ENCODE results near the gene KCNG3. TPM values are rescaled to one million over a fixed set of nuclear protein-coding genes. Genes with fewer than 3 reads are reported as not detected.

KCNG3 gene, protein sequence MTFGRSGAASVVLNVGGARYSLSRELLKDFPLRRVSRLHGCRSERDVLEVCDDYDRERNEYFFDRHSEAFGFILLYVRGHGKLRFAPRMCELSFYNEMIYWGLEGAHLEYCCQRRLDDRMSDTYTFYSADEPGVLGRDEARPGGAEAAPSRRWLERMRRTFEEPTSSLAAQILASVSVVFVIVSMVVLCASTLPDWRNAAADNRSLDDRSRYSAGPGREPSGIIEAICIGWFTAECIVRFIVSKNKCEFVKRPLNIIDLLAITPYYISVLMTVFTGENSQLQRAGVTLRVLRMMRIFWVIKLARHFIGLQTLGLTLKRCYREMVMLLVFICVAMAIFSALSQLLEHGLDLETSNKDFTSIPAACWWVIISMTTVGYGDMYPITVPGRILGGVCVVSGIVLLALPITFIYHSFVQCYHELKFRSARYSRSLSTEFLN
- 0.59 to 0.98 TPM (median 0.86 TPM) in 5 replicates for total RNA-seq (2022; extraction: Qiagen RNA extraction; ENCODE audit: low read depth)

GRCh38 chr2:42493468-42494354 lies at the start of gene KCNG3:
Gene KCNG3, minus strand, starts transcription at chr2:42493982. Its CDS starts 481 bp downstream, at chr2:42493501.

Other genes with a start within 250 kb of the KCNG3 start
- gene COX7A2L, start 132.8 kb downstream of the KCNG3 start, total RNA-seq (2022; extraction: Qiagen RNA extraction; ENCODE audit: low read depth) = 159 to 193 TPM (median 162 TPM) in 5 replicates
- 26.7 to 39.0 TPM (median 30.2 TPM) in 5 replicates for gene MTA3, start 74.7 kb upstream of the KCNG3 start, total RNA-seq (2022; extraction: Qiagen RNA extraction; ENCODE audit: low read depth)

All from A549 treated with CpdA at 1 μM for 4 hours (cell line).